NCI-H2029 treated with DMSO at 0.1 percent for 48 hours (cell line): ENCODE measurements around the gene KCNAB1.
"Not testable (repeated sequence)": the region's sequence is repeated elsewhere in the genome, so short reads cannot be mapped to it uniquely, and the experiment has no call there.

Experiments used
- DNase-seq: peaks from one replicate; lab custom pipeline; 2025; lab: John Stamatoyannopoulos, UW

Gene KCNAB1

GRCh38 chr3:156539051-156539450 is 418.7 kb downstream of the KCNAB1 start:
- no peak for DNase-seq

- no peak for DNase-seq
Measured at GRCh38 chr3:156539802-156540201, 419.4 kb downstream of the KCNAB1 start.

GRCh38 chr3:156542101-156543042 is 422.0 kb downstream of the KCNAB1 start:
- DNase-seq = no peak

GRCh38 chr3:156543043-156543555 is 422.7 kb downstream of the KCNAB1 start:
- no peak for DNase-seq

GRCh38 chr3:156547637-156548036 is 427.3 kb downstream of the KCNAB1 start:
- DNase-seq = no peak

GRCh38 chr3:156548041-156548687 is 427.8 kb downstream of the KCNAB1 start:
- DNase-seq = no peak

GRCh38 chr3:156548902-156549301 is 428.5 kb downstream of the KCNAB1 start:
- DNase-seq = no peak

- DNase-seq = no peak
Measured at GRCh38 chr3:156551261-156551660, 430.9 kb downstream of the KCNAB1 start.

GRCh38 chr3:156551746-156552145 is 431.4 kb downstream of the KCNAB1 start:
- no peak for DNase-seq

- no peak for DNase-seq
Measured at GRCh38 chr3:156552973-156553372, 432.6 kb downstream of the KCNAB1 start.

- no peak for DNase-seq
Measured at GRCh38 chr3:156553705-156554356, 433.5 kb downstream of the KCNAB1 start.

- DNase-seq = no peak
Measured at GRCh38 chr3:156554515-156554841, 434.1 kb downstream of the KCNAB1 start.

- DNase-seq = peak; percentile 94
Measured at GRCh38 chr3:156554842-156555687, 434.7 kb downstream of the KCNAB1 start, which contains the start of gene SSR3. Gene SSR3, minus strand, starts transcription at chr3:156555117. Its CDS starts 28 bp downstream, at chr3:156555089.

GRCh38 chr3:156558389-156558788 is 438.0 kb downstream of the KCNAB1 start:
- DNase-seq = no peak

- DNase-seq = no peak
Measured at GRCh38 chr3:156559321-156559720, 438.9 kb downstream of the KCNAB1 start.

GRCh38 chr3:156561533-156561932 is 441.2 kb downstream of the KCNAB1 start:
- DNase-seq = no peak

GRCh38 chr3:156562486-156562885 is 442.1 kb downstream of the KCNAB1 start:
- DNase-seq = not testable (repeated sequence)

- no peak for DNase-seq
Measured at GRCh38 chr3:156563900-156564682, 443.7 kb downstream of the KCNAB1 start.

GRCh38 chr3:156569016-156569415 is 448.6 kb downstream of the KCNAB1 start:
- not testable (repeated sequence) for DNase-seq

- DNase-seq = not testable (repeated sequence)
Measured at GRCh38 chr3:156569881-156570280, 449.5 kb downstream of the KCNAB1 start.

- no peak for DNase-seq
Measured at GRCh38 chr3:156575641-156576040, 455.3 kb downstream of the KCNAB1 start.
